ENCODE measurements around the gene MSTO1.
"Not testable (repeated sequence)": the region's sequence is repeated elsewhere in the genome, so short reads cannot be mapped to it uniquely, and the experiment has no call there.

MSTO1 gene

DNA sequence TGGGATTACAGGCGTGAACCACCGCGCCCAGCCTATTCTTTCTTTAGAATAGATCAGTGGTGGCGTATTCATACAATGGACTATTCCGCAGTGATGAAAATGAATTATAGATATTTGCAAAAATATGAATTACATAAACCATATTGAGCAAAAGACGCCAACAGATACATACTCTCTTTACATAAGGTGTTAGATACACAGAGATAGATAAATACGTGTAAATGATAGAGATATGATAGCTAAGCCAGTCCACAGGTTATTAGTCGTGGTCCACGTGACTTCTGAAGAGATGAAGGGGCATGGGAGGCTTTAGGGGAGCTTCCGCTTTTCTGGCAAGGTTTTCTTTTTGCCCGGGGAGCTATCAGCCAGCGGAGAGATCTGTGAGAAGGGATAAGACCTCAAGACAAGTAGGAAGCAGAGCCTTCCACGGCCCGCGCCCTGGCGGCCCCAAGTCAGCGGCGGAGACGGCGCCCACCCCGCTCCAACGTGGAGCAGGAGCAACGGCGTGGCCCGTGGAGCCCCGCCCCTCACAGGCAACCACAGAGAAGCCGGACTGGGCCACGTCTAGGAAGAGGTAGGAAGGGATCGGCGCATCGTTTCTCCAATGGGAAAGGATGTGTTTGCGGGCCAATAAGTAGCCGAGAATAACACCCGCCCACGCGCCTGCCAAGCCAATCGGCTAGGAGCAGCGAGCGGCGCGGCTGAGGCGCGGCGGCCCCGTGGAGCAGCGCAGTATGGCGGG, at the start of gene MSTO1:
TSS of gene MSTO1 (plus strand) at position 704 of the 742 bp plus-strand sequence. CDS start at position 735, 31 bp downstream.
- peak; percentile 98 for DNase-seq (ENCODE audit: low spot score)

DNA sequence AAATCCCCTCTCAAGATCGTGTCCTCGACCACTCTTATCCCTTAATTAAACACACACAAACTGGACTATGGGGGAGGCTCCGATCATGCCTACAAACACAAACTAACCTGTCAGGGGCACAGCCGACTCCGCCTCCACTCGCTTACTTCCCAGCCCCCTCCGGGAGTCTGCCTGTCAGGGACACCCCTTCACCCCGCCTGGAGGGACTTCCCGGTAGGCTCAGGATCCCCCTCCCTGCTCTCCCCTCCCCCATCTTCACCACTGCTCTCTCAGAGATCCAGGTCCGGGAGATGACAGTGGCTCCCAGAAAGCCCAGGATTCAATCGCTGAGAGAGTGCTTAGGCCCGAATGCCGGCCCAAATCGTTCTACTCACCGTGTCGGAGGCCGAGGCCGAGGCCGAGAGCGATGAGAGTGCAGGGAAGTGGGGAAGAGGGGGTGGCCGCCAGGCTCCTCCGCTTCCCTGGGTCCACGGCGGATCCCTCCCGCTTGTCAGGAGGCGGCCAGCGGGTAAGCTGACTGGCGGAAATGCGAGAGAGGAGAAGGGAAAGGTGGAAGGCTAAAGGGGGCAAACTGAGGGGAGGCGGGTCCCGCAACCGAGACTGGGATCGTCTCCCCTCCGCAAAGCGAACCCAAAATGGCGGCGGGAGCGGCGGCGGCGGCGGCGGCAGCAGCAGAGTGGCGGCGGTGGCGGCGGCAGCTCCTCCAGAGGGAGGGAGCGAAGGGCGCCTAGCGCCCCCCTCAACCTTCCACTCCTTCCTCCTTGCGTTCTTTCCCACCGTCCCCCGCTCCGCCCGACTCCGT, 48.0 kb upstream of the MSTO1 start:
- not testable (repeated sequence) for DNase-seq (ENCODE audit: low spot score)

DNA sequence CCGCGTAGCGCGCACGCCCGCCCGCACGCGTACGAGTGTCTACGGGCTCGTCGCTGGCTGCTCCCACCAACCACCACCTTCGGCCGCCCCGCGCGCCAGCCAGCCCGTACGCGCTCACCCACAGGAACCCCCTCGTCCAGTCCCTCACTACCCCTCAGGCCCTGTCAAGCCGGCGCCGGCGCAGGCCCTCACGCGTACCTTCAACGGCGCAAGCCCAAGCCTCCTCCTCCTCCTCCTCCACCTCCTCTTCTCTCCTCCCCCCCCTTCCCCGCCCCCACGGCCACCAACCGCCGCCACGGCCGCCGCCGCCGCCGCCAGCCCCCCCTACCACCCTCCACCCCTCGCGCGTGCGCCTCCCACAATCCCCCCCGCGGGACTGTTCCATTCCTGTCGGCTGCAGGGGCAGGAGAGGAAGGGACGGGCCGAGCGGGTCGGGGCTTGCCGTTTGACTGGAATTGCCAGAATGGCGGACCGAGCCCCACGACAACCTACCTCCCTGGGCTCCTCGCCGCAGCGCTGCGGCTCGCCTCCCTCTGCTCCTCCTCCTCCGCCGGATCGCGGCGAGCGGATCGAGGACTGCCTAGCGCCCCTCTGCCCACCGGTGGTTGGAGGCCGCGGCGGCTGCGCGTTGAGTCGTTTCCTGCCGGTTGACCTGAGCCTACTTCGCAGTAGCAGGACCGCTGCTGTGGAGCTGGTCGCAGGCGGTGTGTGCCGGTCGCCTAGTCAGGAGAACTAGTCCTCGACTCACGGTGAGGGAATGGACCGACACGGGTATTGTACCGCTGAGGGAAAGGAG, 47.2 kb upstream of the MSTO1 start, which contains the start of gene ASH1L:
TSS of gene ASH1L (minus strand) at position 223 of the 796 bp plus-strand sequence. CDS start 41,284 bp downstream, outside the sequence.
- DNase-seq (ENCODE audit: low spot score) = peak; percentile 93

DNA sequence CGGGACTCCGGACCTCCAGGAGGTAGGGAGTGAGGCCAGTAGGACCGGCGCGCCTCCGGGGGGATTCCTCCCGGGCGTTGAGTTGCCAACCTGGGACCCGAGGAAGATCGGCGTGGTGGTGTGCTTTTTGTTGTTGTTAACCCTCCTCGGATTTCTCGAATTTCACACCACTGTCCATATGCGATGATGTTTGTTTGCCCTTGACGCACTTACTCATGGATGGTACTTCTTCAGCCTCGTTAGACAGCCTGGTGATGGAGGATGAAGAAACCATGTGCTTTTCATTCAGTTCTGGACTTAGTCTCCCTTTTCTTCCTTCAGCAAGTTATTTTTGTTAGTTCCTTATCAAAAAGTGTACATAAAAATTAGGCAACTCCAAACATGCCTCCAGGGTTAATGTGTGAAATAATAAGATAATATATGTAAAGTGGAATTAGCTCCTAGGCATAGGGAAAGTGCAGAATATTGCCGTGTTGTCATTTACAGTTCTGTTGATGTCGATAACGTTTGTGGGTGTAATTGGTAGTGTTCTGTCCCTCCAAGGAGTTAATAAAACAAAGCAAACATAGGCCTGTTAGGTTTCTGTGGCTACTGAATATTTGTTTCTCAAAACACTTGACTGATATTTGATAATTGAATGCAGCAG, 46.5 kb upstream of the MSTO1 start:
- not testable (repeated sequence) for DNase-seq (ENCODE audit: low spot score)

DNA sequence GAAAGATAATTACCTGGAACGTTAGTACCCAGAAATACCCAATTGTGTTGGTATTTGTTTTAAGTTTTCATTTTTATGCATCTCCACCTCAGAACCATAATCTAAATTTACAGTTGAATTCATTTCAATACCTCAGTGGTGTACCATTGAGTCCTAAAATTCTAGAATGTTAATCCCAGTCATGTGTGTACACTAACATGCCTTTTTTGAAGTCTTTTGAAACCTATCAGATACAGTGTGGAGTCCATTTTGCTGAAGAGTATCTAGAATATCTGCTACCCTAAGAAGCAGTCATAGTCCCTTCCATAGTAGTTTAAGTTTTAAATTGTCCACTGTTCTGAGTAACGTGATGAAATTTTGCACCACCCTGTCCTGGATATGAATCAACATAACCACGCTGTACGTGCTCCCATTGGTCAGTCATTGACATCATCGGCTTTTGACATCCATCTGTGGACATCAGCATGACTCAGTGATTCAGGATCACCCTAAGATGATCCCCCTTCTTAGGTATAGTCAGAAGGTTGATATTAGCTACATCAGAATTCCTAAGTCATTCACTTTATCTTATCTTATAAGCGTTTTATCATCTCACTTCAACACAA, 39.9 kb upstream of the MSTO1 start:
- no peak for DNase-seq (ENCODE audit: low spot score)

DNA sequence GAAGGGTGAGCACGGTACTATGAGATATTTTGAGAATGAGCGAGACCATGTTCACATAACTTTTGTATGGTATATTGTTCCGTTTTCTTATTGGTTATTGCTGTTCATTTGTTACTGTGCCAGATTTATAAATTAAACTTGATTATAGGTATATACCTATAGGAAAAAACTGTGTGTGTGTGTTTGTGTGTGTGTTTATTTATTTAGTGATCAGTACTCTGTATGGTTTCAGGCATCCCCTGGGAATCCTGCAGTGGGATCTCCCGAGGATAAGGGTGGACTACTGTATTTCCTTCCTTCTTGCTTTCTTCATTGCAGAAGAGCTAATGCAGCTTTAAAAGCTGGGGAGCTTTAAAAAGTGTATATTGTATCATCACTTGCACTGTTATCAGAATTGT, 39.4 kb upstream of the MSTO1 start:
- DNase-seq (ENCODE audit: low spot score) = no peak

DNA sequence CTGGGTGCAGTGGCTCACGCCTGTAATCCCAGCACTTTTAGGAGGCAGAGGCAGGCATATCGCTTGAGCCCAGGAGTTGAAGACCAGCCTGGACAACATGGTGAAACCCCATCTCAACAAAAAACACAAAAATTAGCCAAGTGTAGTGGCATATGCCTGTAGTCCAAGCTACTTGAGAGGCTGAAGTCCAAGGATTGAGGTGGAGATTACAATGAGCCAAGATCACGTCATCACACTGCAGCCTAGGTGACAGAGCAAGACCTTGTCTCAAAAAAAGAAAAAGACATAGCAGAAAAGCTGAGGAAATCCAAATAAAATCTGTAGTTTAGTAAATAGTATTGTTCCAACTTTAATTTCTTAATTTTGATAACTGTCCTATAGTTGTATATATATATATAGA, 35.9 kb upstream of the MSTO1 start:
- DNase-seq (ENCODE audit: low spot score) = no peak

DNA sequence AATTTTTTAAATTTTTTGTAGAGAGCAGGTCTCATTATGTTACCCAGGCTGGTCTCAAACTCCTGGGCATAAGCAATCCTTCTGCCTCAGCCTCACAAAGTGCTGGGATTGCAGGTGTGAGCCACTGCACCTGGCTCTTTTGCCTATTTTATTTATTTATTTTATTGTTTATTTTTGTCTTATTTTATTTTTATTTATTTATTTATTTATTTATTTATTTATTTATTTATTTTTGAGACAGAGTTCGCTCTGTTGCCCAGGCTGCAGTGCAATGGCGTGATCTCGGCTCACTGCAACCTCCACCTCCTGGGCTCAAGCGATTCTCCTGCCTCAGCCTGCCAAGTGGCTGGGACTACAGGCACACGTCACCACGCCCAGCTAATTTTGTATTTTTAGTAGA, 34.4 kb upstream of the MSTO1 start:
- not testable (repeated sequence) for DNase-seq (ENCODE audit: low spot score)

DNA sequence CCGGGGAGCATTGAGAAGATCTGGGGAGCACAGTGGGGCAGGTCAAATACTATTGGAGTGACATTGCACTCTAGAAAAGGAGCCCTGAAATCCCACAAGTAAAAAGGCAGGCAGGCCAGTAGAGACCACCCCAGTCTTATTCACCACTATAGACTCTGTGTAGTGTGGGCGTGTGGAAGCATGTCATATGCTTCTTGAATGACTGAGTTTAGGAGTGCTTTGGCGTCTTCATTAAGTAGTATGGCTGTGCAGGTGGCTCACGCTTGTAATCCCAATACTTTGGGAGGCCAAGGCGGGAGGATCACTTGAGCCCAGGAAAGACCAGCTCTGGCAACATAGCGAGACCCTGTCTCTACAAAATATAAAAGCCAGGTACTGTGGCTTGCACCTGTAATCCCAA, 26.2 kb upstream of the MSTO1 start:
- DNase-seq (ENCODE audit: low spot score) = not testable (repeated sequence)

DNA sequence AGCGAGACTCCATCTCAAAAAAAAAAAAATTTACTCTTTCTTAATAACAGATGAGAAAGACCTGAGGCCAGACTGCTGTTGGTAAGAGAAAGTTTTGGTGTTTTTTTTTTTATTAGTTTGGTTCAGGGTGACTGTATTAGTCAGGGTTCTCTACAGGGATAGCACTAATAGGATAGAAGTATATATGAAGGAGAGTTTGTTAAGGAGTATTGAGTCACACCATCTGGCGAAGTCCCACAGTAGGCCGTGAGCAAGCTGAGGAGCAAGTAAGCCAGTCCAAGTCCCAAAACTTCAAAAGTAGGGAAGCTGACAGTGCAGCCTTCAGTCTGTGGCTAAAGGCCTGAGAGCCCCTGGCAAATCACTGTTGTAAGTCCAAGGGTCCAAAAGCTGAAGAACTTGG, 20.7 kb upstream of the MSTO1 start:
- DNase-seq (ENCODE audit: low spot score) = not testable (repeated sequence)

DNA sequence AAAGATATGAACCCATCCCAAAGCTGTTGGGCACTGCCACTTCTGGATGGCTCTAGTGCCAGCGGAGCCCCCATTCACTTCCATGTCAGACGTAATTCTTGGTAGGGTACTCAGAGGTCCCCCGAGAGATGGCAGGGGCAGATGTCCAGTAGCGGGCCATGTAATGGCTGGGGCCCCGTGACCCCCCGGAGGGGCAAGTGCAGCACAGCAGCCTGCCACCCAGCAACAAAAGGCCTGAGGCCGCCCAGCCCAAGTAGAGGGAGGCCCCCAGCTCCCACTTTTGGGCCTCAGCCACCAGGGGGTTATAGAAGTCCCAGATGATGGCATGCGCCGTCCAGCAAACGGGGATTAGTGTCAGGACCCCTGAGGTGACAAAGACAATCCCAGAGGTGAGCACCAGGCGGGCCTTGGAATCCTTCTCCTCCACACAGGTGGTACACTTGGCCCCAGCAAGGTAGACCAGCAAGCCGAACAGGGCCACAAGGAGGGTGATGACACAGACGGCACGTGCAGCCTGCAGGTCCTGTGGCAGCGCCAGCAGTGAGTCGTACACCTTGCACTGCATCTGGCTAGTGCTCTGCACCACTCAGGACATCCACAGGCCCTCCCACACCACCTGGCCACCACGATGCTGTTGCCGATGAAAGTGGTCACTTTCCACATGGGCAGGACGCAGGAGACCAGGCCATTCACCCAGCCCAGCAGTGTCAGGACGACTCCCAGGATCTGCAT, 19.3 kb upstream of the MSTO1 start:
- DNase-seq (ENCODE audit: low spot score) = not testable (repeated sequence)

DNA sequence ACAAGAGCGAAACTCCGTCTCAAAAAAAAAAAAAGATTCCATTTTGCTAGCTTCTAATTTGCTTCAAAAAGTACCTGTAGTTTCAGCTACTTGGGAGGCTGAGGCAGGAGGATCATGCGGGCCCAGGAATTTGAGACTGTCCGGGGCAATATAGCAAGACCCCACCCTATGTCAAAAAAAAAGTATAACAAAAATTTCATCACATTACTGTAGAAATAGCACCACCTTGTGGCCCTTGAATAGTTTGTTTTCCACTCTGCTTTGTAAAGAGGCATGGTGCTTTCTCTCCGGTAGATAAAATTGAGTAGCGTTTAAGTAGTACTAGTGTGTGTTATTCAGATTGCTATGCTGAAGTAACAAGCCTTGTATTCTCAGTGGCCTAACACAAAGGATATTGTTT, 18.2 kb upstream of the MSTO1 start:
- peak; percentile 58 for DNase-seq (ENCODE audit: low spot score)

DNA sequence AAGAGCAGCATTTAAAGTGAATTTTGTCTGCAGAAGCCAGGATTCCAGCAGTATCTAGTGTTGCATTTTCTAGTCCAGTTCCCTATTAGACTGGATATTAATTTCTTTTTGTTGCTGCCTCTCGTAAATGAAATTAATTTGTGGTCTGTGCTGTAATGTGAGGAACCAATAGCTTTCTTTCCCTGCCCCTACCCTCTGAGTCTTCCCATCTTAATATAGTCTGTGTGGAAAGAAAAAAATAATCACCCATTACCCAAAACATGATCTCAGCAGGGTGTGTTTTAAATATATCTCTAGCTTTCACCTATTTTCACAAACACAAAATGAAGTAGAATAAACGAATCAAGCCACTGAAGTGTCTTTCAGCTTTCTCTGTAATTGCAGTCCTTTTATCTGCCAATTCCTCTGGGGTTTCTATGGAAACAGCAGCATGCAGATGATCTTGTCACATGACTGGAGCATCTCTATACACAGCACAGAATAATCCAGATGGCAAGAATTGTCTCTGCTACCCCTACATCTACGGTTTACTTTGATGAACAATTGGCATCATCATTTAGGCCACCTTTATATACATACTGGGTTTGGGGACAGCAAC, 14.0 kb upstream of the MSTO1 start:
- not testable (repeated sequence) for DNase-seq (ENCODE audit: low spot score)

DNA sequence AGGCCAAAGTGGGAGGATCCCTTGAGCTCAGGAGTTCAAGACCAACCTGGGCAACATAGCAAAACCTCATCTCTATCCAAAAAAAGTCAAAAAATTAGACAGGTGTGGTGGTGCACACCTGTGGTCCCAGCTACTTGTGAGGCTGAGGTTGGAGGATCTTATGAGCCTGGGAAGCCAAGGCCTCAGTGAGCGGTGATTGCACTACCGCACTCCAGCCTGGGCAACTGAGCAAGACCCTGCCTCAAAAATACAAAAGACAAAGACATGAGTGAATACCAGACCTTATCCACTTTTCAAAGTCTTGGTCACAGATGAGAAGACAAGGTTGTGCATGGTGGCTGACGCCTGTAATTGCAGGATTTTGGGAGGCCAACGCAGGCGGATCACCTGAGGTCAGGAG, 13.2 kb upstream of the MSTO1 start:
- DNase-seq (ENCODE audit: low spot score) = no peak

DNA sequence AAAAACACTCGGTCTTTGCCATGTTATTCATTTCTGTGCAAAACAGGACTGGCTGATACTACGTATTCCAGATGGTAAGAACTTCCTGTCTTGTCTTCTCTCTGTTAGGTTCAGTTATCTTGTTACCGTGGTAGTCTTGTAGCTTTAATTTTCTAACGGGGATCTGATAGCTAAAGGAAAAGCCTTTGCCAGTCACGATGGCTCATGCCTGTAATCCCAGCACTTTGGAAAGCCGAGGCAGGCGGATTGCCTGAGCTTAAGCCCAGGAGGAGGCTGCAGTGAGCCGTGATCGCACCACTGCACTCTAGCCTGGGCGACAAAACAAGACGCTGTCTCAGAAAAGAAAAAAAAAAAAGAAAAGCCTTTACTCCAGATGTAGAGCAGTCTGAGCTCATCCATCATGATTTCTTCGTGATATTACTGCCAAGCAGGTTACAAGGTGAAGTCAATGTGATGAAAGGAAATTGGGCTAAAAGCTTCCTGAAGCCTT, 11.1 kb upstream of the MSTO1 start:
- DNase-seq (ENCODE audit: low spot score) = no peak

DNA sequence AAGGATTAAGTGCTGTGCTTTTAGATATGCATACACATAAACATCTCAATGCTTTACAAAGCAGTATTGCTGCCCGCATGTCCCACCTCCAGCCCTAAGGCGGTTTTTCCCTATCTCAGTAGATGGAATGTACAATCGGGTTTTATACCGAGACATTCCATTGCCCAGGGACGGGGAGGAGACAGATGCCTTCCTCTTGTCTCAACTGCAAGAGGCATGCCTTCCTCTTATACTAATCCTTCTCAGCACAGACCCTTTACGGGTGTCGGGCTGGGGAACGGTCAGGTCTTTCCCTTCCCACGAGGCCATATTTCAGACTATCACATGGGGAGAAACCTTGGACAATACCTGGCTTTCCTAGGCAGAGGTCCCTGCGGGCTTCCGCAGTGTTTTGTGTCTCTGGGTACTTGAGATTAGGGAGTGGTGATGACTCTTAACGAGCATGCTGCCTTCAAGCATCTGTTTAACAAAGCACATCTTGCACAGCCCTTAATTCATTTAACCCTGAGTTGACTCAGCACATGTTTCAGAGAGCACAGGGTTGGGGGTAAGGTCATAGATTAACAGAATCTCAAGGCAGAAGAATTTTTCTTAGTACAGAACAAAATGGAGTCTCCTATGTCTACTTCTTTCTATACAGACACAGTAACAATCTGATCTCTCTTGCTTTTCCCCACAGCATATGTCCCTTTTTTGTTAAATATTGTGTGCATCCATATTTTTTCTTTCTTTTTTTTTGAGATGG, 10.0 kb upstream of the MSTO1 start:
- not testable (repeated sequence) for DNase-seq (ENCODE audit: low spot score)

DNA sequence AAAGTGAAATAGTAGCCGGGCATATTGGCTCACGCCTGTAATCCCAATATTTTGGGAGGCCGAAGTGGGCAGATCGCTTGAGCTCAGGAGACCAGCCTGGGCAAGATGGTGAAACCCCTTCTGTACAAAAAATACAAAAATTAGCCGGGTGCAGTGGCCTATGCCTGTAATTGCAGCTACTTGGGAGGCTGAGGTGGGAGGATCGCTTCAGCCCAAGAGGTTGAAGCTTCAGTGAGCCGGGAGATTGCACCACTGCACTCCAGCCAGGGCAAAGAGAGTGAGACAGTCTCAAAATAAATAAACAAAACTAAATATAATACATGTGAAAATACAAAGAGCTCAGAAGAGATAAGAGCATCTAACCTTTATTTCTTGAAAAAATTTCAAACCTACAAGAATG, 2.3 kb upstream of the MSTO1 start:
- DNase-seq (ENCODE audit: low spot score) = no peak

DNA sequence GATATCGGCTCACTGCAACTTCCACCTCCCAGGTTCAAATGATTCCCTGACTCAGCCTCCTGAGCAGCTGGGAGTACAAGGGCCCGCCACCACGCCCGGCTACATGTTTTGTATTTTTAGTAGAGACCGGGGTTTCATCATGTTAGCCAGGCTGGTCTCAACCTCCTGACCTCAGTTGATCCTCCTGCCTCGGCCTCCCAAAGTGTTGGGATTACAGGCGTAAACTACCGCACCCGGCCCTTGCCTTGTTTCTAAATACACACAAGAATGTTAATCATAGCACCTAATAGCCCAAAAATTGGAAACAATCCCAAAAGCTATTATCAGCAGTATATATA, 1.2 kb upstream of the MSTO1 start:
- DNase-seq (ENCODE audit: low spot score) = no peak

DNA sequence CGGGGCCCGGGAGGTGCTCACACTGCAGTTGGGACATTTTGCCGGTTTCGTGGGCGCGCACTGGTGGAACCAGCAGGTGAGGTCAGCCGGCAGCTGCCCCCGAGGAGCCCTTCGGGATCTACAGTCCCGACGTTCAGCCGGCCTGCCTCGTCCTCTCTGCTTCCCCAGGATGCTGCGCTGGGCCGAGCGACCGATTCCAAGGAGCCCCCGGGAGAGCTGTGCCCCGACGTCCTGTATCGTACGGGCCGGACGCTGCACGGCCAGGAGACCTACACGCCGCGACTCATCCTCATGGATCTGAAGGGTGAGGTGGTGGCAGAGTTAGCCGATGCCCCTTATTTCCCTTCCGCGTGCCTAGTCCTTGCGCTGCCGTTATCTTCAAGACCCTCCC, 234 bp downstream of the MSTO1 start:
- not testable (repeated sequence) for DNase-seq (ENCODE audit: low spot score)

DNA sequence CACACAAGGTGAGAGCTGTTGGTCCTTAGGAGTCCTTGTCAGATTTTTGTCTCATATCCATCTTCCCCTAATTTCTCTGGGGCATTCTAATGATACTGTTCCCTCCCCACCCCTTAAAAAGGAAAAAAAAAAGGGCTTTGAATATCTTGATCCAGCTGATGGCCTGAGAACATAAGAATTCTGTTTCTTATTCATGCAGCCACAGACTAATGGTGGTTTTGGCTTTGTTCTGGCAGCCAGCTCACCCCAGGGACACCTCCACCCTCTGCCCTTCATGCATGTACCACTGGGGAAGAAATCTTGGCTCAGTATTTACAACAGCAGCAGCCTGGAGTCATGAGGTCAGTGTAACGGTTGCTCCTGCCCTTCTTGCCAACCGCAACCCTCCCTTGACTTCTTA, 3.2 kb downstream of the MSTO1 start:
- not testable (repeated sequence) for DNase-seq (ENCODE audit: low spot score)

Measured in activated CD4-positive, alpha-beta T cell treated with anti-CD3 and anti-CD28 coated beads, Interleukin-2, Interleukin-4, amounts not matched to agents 100 ng/mL and 50 ng/mL, durations not matched to agents 16 hours and 8 hours (primary cell).